ENCODE data around the gene KCNJ4.

The KCNJ4 gene

GRCh38 chr22:38423512-38424503 is 31.2 kb downstream of the KCNJ4 start:
- no peak for DNase-seq (ENCODE audit: insufficient read length, low spot score)
- no peak for TF ChIP-seq POLR2A (IDR thresholded peaks at IDR 0.05; ENCODE audit: low read depth, low read length)

GRCh38 chr22:38422611-38423511 is 32.1 kb downstream of the KCNJ4 start:
- FAIRE-seq, result no peak
- TF ChIP-seq POLR2A (IDR thresholded peaks at IDR 0.05; ENCODE audit: low read depth, low read length), result no peak
- no peak for DNase-seq (ENCODE audit: insufficient read length, low spot score)

More at GRCh38 chr22:38423512-38424503, 31.2 kb downstream of the KCNJ4 start:
- no peak for FAIRE-seq

DNA sequence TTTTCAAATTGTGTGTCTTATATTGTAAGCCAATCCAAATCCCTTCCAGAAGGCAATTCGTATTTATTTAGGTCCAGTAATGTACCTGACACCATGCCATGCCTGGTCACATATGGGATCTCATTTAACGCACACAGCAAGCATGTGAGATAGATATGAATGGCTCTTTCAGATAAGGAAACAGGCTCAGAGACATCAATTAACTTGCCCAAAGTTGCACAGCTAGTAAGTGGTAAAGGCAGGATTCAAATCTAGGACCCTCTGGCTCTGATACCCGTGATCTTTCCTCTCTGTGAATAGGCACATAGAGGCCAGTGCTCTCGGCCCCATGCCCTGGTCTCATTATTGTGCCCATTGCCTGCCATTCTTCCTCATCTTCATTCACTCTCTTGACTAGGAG is 34.3 kb downstream of the KCNJ4 start:
- DNase-seq (ENCODE audit: insufficient read length, low spot score), result no peak
- FAIRE-seq, result no peak
- TF ChIP-seq POLR2A (IDR thresholded peaks at IDR 0.05; ENCODE audit: low read depth, low read length), result no peak

GRCh38 chr22:38419858-38420160 is 35.2 kb downstream of the KCNJ4 start:
- no peak for FAIRE-seq
- TF ChIP-seq POLR2A (IDR thresholded peaks at IDR 0.05; ENCODE audit: low read depth, low read length), result no peak

GRCh38 chr22:38419121-38419857 is 35.7 kb downstream of the KCNJ4 start:
- FAIRE-seq (no peak), DNase-seq (ENCODE audit: insufficient read length, low spot score) (no peak)
- TF ChIP-seq POLR2A (IDR thresholded peaks at IDR 0.05; ENCODE audit: low read depth, low read length), result no peak

More at GRCh38 chr22:38419858-38420160, 35.2 kb downstream of the KCNJ4 start:
- no peak for DNase-seq (ENCODE audit: insufficient read length, low spot score)

DNA sequence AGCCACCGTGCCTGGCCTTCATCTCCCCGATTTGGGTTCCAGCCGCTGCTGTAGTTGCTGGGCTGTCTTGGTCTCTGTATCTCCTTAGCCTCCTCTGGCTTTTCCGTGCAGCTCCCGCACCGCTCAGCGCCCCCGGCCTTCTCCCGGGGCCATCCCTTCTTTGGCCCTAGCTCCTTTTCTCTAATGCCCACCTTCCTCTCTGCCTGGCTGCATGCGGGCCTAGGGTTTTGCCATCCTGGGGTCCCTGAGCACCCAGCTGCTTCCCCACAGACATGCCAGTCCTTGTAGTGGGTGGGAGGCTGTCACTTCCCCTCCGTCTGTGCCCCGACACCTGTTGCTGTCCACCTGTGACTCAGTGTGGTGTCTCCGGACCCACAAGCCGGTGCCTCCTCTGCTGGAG is 36.4 kb downstream of the KCNJ4 start:
- no peak for TF ChIP-seq POLR2A (IDR thresholded peaks at IDR 0.05; ENCODE audit: low read depth, low read length)
- FAIRE-seq, result no peak
- DNase-seq (ENCODE audit: insufficient read length, low spot score), result no peak

- no peak for DNase-seq (ENCODE audit: insufficient read length, low spot score)
- no peak for TF ChIP-seq POLR2A (IDR thresholded peaks at IDR 0.05; ENCODE audit: low read depth, low read length)
- no peak for FAIRE-seq
Measured at GRCh38 chr22:38417252-38418060, 37.5 kb downstream of the KCNJ4 start.

DNA sequence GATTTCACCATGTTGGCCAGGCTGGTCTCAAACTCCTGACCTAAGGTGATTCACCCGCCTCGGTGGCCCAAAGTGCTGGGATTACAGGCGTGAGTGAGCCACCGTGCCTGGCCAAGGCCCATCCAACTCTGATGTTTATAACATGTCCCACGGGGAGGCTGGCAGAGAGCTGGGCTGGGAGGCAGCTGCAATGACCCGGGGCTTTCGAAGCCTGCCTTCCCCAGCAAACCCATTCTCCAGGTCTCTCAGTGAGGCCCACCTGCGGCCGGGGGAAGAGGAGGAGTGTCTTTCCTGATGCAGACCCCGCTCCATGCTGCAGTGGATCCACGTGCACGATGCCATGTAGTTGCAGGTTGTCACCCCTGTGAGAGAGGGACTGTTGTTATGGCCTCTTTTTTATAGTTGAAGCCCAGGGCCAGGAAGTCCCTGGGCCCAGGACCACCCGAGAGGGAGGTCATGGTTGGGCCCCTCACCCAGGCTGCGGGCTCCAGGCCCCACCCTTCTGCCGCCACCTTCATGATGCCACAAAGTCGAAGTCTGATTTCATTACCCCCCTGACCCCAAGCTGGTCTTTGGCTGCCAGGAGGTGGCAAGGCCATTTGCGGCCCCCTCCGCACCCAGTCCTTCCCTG is 38.3 kb downstream of the KCNJ4 start:
- FAIRE-seq (no peak), DNase-seq (ENCODE audit: insufficient read length, low spot score) (no peak)

GRCh38 chr22:38415561-38416321 is 39.3 kb downstream of the KCNJ4 start:
- FAIRE-seq (no peak), DNase-seq (ENCODE audit: insufficient read length, low spot score) (no peak)
- TF ChIP-seq POLR2A (IDR thresholded peaks at IDR 0.05; ENCODE audit: low read depth, low read length), result no peak

More for the DNA sequence above, 38.3 kb downstream of the KCNJ4 start:
- no peak for TF ChIP-seq POLR2A (IDR thresholded peaks at IDR 0.05; ENCODE audit: low read depth, low read length)

DNA sequence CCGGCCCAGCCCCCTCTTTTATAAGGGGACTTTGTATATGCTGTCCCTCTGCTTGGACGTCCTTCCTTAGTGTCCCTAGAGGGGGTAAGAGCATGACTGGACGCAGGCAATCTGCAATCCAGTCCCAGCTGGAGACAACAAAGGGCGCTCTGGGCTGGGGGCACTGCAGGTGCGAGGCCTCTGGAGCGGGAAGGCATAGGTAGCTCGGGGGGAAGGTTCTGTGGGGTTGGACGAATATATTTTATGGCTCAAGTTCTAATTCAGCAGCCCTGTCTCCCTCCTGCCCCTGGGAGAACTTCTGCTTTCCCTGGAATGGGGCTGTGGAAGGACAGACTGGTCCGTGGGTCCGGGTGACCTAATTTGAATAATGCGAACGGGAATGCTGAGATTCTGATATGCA is 40.0 kb downstream of the KCNJ4 start:
- FAIRE-seq (no peak), DNase-seq (ENCODE audit: insufficient read length, low spot score) (no peak)
- no peak for TF ChIP-seq POLR2A (IDR thresholded peaks at IDR 0.05; ENCODE audit: low read depth, low read length)

DNA sequence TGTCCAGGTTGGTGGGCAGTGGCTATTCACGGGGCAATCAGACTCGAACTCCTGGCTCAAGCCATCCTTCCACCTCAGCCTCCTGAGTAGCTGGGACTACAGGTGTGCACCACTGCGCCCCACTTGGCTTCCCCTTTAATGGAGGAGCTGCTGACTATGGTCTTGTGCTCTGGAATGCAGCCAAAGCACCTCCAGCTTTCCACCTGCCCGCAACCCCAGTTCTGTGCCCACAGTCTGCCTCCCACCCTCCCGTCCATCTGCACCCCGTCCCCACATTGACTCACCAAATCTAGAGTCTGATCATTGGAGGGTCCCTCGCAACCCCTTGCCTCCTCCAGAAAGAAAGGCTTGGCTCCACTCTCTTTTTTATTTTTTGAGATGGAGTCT is 41.0 kb downstream of the KCNJ4 start:
- DNase-seq (ENCODE audit: insufficient read length, low spot score) (no peak), FAIRE-seq (no peak)
- TF ChIP-seq POLR2A (IDR thresholded peaks at IDR 0.05; ENCODE audit: low read depth, low read length), result no peak

Measured in H54 (cell line).